Activated effector memory CD4-positive, alpha-beta T cell treated with Interleukin-2 at 50 U/mL for 16 hours (primary cell): ENCODE measurements around the gene BRCA2.
"Not testable (repeated sequence)": the region's sequence is repeated elsewhere in the genome, so short reads cannot be mapped to it uniquely, and the experiment has no call there.

Source experiments
- DNase-seq: peaks from one replicate; pipeline ENCODE4 v3.0.0-alpha.2; 2020

The BRCA2 gene

GRCh38 chr13:32314271-32315237 lies 754 bp upstream of the BRCA2 start:
- DNase-seq, result no peak

- no peak for DNase-seq
Observed at GRCh38 chr13:32316028-32316339, 676 bp downstream of the BRCA2 start.

- DNase-seq, result no peak
Observed at GRCh38 chr13:32316501-32316900, 1.2 kb downstream of the BRCA2 start.

GRCh38 chr13:32317716-32318465 lies 2.6 kb downstream of the BRCA2 start:
- DNase-seq, result no peak

- DNase-seq, result no peak
Observed at GRCh38 chr13:32320528-32320927, 5.2 kb downstream of the BRCA2 start.

GRCh38 chr13:32323912-32324311 lies 8.6 kb downstream of the BRCA2 start:
- DNase-seq, result no peak

GRCh38 chr13:32330441-32330840 lies 15.1 kb downstream of the BRCA2 start:
- DNase-seq, result no peak

- no peak for DNase-seq
Observed at GRCh38 chr13:32334671-32335070, 19.4 kb downstream of the BRCA2 start.

- no peak for DNase-seq
Observed at GRCh38 chr13:32340914-32341313, 25.6 kb downstream of the BRCA2 start.

GRCh38 chr13:32347651-32348050 lies 32.3 kb downstream of the BRCA2 start:
- DNase-seq, result no peak

GRCh38 chr13:32350839-32351441 lies 35.6 kb downstream of the BRCA2 start:
- DNase-seq, result not testable (repeated sequence)

GRCh38 chr13:32354040-32354439 lies 38.7 kb downstream of the BRCA2 start:
- DNase-seq, result no peak

- not testable (repeated sequence) for DNase-seq
Observed at GRCh38 chr13:32355935-32356334, 40.6 kb downstream of the BRCA2 start.

- no peak for DNase-seq
Observed at GRCh38 chr13:32362574-32362973, 47.3 kb downstream of the BRCA2 start.

- DNase-seq, result no peak
Observed at GRCh38 chr13:32370805-32371204, 55.5 kb downstream of the BRCA2 start.

GRCh38 chr13:32376642-32377415 lies 61.5 kb downstream of the BRCA2 start:
- DNase-seq, result no peak

GRCh38 chr13:32378012-32378411 lies 62.7 kb downstream of the BRCA2 start:
- no peak for DNase-seq

- DNase-seq, result no peak
Observed at GRCh38 chr13:32381539-32381938, 66.2 kb downstream of the BRCA2 start.

- no peak for DNase-seq
Observed at GRCh38 chr13:32383836-32384618, 68.7 kb downstream of the BRCA2 start.

- no peak for DNase-seq
Observed at GRCh38 chr13:32384702-32385101, 69.4 kb downstream of the BRCA2 start.

- DNase-seq, result no peak
Observed at GRCh38 chr13:32385410-32385809, 70.1 kb downstream of the BRCA2 start.

- no peak for DNase-seq
Observed at GRCh38 chr13:32390048-32390447, 74.7 kb downstream of the BRCA2 start.
